NCI-H774 (cell line): ENCODE measurements around the gene BCAM.
"Not testable (repeated sequence)": the region's sequence is repeated elsewhere in the genome, so short reads cannot be mapped to it uniquely, and the experiment has no call there.

Experiments
- DNase-seq: peaks from one replicate; lab custom pipeline; 2025; lab: John Stamatoyannopoulos, UW

The BCAM gene

GRCh38 chr19:44848812-44849447 is 40.0 kb downstream of the BCAM start:
- DNase-seq, result no peak

GRCh38 chr19:44850641-44851109 is 41.8 kb downstream of the BCAM start:
- DNase-seq, result no peak

GRCh38 chr19:44851427-44851826 is 42.5 kb downstream of the BCAM start:
- no peak for DNase-seq

DNA sequence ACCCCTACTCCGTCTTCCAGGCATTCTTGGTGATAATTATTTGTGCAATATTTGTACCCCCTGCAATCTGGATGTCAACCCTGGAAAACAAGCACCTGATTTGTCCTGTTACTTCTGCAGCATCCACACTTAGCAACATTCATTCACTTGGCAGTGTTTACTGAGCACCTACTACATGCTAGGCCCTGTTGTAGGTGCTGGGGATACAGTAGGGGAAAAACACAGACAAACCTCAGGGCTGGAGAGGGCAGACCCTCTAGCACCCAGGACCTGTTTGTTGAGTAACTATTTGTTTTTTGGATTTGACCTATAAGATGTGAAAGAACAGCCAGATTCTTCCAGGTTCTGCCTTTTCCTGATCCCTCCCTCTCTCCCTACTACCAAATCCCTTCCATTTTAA is 46.7 kb downstream of the BCAM start:
- no peak for DNase-seq

DNA sequence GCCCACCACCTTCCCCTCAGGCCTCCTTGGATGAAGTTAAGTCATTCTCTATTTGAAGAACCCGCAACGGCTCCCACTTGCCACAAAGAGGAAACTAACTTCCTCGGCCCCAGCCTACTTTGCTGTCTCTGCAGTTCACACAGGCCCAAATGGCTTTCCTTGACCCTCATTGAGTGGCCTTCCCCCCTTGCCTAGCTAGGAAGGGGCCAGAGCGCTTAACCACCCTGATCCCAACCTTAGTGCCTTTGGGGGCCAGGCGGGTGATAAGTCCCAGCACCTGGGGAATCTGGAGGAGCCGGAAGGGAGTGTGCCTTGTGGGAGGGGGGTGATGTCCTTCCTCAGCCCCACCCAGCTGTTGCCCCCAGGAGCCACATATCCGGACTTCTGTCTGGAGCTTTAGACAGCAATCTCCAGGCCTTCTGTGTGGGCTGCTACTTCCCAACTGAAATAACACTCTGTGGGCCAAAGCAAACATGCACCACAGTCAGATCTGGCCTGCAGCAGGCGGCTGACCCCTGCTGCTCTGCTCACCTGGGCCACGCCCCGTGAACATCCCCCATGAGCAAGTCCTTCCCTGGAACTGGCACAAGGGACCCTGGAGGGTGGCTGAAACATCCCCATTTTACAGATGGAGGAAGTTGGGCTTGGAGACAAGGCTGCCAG is 47.6 kb downstream of the BCAM start:
- DNase-seq, result no peak

DNA sequence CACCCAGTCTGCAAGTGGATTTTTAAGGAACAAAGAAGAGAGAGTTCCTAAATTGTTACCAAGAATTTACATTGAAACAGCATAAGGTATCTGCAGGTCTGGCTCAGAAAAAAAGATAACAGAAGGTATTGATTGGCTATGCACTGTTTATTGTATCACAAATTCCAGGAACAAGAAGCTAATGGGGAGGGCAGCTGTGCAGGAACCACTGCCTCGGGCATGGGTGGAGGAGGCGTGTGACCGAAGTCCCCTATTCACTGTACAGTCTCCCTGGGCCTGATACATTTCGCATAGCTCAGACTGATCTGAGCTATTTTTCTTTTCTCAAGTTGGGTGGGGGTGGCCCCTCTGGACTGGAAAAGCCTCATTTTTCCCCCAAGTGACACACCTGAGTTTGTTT is 48.9 kb downstream of the BCAM start:
- no peak for DNase-seq

DNA sequence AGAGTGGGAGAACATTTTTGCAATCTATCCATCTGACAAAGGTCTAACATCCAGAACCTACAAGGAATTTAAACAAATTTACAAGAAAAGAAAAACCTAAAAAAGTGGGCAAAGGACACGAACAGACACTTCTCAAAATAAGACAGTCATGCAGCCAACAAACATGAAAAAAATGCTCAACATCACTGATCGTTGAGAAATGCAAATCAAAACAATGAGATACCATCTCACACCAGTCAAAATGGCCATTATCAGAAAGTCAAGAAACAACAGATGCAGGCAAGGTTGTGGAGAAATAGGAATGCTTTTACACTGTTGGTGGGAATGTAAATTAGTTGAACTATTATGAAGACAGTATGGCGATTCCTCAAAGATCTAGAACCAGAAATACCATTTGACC is 52.7 kb downstream of the BCAM start:
- not testable (repeated sequence) for DNase-seq

GRCh38 chr19:44863990-44864389 is 55.1 kb downstream of the BCAM start:
- no peak for DNase-seq

DNA sequence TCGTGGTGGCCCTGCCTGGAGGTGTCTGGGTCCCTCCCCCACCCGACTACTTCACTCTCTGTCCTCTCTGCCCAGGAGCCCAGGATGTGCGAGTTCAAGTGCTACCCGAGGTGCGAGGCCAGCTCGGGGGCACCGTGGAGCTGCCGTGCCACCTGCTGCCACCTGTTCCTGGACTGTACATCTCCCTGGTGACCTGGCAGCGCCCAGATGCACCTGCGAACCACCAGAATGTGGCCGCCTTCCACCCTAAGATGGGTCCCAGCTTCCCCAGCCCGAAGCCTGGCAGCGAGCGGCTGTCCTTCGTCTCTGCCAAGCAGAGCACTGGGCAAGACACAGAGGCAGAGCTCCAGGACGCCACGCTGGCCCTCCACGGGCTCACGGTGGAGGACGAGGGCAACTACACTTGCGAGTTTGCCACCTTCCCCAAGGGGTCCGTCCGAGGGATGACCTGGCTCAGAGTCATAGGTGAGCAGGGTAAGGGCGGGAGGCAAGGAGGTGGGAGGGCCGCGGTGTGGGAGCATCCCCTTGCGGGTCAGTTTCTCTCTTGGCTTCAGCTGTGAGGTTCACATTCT is 56.4 kb downstream of the BCAM start:
- DNase-seq, result no peak

DNA sequence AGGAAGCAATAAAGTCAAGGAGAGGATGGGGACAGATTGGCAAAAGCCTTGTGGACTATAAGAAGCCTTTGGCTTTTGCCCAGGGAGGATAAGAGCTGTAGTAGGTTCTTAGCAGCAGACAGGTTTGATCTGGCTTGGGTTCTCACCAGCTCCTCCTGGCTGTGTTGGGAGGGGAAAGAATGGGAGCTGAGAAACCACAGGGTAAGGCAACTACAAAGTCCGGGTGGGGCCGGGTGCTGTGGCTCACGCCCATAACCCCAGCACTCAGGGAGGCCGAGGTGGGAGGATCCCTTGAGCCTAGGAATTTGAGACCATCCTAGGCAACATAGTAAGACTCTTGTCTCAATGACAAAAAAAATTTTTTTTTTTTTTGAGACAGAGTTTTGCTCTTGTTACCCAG is 57.8 kb downstream of the BCAM start:
- DNase-seq, result no peak

GRCh38 chr19:44867578-44867977 is 58.7 kb downstream of the BCAM start:
- no peak for DNase-seq

DNA sequence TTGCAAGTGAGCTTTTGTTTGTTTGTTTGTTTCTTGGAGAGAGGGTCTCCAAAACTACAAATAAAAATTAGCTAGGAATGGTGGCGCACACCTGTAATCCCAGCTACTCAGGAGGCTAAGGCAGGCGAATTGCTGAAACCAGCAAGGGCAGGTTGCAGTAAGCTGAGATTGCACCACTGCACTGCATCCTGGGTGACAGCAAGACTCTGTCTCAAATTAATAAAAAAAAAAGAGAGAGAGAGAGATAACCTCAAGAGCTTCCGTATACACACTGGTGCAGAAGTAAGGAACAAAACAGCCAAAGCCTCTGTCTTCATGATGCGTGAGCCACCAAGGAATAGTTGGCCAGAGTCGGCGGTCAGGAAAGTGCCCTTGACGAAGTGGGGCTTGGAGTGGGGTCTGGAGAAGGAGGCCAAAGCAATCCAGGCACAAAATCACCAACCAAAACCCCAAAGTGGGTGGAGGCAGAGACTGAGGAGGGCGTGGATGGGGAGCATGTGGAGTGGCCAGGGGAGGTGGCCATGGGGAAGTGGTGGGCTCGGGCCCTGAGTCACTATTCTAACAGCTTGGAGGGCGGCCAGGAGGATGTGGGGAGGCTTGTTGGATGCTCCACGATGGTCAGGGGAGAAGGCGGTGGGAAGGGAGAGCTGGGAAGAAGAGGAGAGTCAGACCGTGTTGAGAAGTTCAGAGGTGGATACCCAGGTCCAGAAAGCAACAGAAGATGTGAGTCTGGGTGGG is 61.0 kb downstream of the BCAM start:
- no peak for DNase-seq
